K562 (cell line): ENCODE data around the gene ZNF541. TPM values are rescaled to one million over a fixed set of nuclear protein-coding genes. Genes with fewer than 3 reads are reported as not detected.

Source experiments
- ADNP ChIP-seq: fragments of 200-800 bp; sonication (Bioruptor generic); IDR thresholded peaks from 2 replicates; pipeline ENCODE4 v1.6.1; 2016; ENCODE audit warnings: missing genetic modification characterization, missing compliant biosample characterization
- ATF1 ChIP-seq, 2 experiments: fragments of 450-650 bp in 1 of 2; IDR thresholded peaks; 2 replicates each; pipeline ENCODE4 v1.6.1; 2016; ENCODE audit warnings: missing compliant biosample characterization in 1 of 2, missing genetic modification characterization in 1 of 2
- BCL6 ChIP-seq: fragments of 250-450 bp; sonication (Bioruptor Pico); IDR thresholded peaks from 2 replicates; pipeline ENCODE4 v1.4.0; 2020
- BMI1 ChIP-seq: fragments of 150-350 bp; IDR thresholded peaks from 2 replicates; pipeline ENCODE4 v1.6.1; 2014; ENCODE audit warnings: low read length
- C11orf30 ChIP-seq: fragments of 450-650 bp; IDR thresholded peaks from 2 replicates; pipeline ENCODE4 v1.6.1; 2016; ENCODE audit warnings: low read depth, mild to moderate bottlenecking
- CHCHD3 ChIP-seq: fragments of 250-450 bp; sonication (Bioruptor Pico); IDR thresholded peaks from 2 replicates; pipeline ENCODE4 v2.1.2; 2022; ENCODE audit warnings: mild to moderate bottlenecking
- GABPB2 ChIP-seq: fragments of 250-450 bp; sonication (Bioruptor Pico); conservative IDR thresholded peaks from 2 replicates; pipeline ENCODE4 v1.5.1; 2021; ENCODE audit warnings: mild to moderate bottlenecking
- HMGN3 ChIP-seq: IDR thresholded peaks from 2 replicates; pipeline ENCODE4 v1.6.1; 2011; ENCODE audit warnings: borderline replicate concordance, low read depth, mild to moderate bottlenecking, mixed read lengths, low read length; ENCODE audit not compliant: insufficient read length; ENCODE audit errors: extremely low read depth
- NR1H2 ChIP-seq: sonication (generic); formaldehyde crosslinking; IDR thresholded peaks from 2 replicates; pipeline ENCODE4 v1.4.0; 2020; ENCODE audit warnings: mild to moderate bottlenecking, missing genetic modification reagents
- RBM14 ChIP-seq: fragments of 200-400 bp; formaldehyde crosslinking; IDR thresholded peaks from 2 replicates; pipeline ENCODE4 v1.6.1; 2018; ENCODE audit warnings: low read depth, mild to moderate bottlenecking, low read length, moderate library complexity, borderline replicate concordance; ENCODE audit not compliant: insufficient read depth
- SUPT5H ChIP-seq: fragments of 450-650 bp; IDR thresholded peaks from 2 replicates; pipeline ENCODE4 v1.6.1; 2016
- TEAD4 ChIP-seq, 2 experiments: sonication (generic) in 1 of 2; formaldehyde crosslinking in 1 of 2; IDR thresholded peaks; 2 replicates each; pipeline versions ENCODE4 v1.6.1 to v1.8.0; 2012 to 2022; ENCODE audit warnings: borderline replicate concordance in 1 of 2, inconsistent platforms in 1 of 2, low read length in 1 of 2, mild to moderate bottlenecking in 1 of 2, missing genetic modification reagents in 1 of 2
- ZBTB34 ChIP-seq: fragments of 250-450 bp; sonication (Bioruptor Pico); IDR thresholded peaks from 2 replicates; pipeline ENCODE4 v1.8.0; 2021; ENCODE audit warnings: mild to moderate bottlenecking, moderate library complexity
- polyA plus RNA-seq, 8 experiments: library from polyadenylated mRNA; depleted of rRNA in 4 of 8; stranded (reverse) in 5 of 8; unstranded in 3 of 8; fragments of >200 nt; fragmentation: Nextera tagmentation in 2 of 8; fragmentation: Illumina TruSeq in 1 of 8; extraction: Ambion mirVana in 2 of 8; extraction: Trizol in 1 of 8; gene quantifications; 2 replicates each; pipeline versions ENCODE4 v1.2.1 to v1.2.3, GENCODE V29; 2011 to 2014; ENCODE audit warnings: inconsistent platforms in 1 of 8, missing spikeins in 1 of 8
- total RNA-seq, 7 experiments: library from RNA; depleted of rRNA in 6 of 7; stranded (reverse); fragments of >200 nt in 6 of 7; fragmentation: Illumina TruSeq in 2 of 7; extraction: Trizol in 2 of 7; gene quantifications; 2 replicates each; pipeline versions ENCODE4 v1.2.1 to v1.2.3, GENCODE V29; 2011 to 2021; ENCODE audit warnings: low replicate concordance in 1 of 7
- TF ChIP-seq, protein P1 (sequence below): fragments of 200-600 bp; sonication (generic); IDR thresholded peaks from one replicate; pipeline ENCODE4 v1.6.1; 2012; ENCODE audit warnings: mild to moderate bottlenecking, low read depth, low read length, inconsistent platforms

The ZNF541 gene
- total and polyA plus RNA-seq, 9 of the 15 experiments (the other 6 are each of a cell fraction or from before 2014, with no cell fraction given), result 0.04 to 0.11 (median 0.05) TPM; not detected in 1

GRCh38 chr19:47549261-47549862, 23.6 kb downstream of the ZNF541 start (continued):
- TF ChIP-seq, protein P1, sequence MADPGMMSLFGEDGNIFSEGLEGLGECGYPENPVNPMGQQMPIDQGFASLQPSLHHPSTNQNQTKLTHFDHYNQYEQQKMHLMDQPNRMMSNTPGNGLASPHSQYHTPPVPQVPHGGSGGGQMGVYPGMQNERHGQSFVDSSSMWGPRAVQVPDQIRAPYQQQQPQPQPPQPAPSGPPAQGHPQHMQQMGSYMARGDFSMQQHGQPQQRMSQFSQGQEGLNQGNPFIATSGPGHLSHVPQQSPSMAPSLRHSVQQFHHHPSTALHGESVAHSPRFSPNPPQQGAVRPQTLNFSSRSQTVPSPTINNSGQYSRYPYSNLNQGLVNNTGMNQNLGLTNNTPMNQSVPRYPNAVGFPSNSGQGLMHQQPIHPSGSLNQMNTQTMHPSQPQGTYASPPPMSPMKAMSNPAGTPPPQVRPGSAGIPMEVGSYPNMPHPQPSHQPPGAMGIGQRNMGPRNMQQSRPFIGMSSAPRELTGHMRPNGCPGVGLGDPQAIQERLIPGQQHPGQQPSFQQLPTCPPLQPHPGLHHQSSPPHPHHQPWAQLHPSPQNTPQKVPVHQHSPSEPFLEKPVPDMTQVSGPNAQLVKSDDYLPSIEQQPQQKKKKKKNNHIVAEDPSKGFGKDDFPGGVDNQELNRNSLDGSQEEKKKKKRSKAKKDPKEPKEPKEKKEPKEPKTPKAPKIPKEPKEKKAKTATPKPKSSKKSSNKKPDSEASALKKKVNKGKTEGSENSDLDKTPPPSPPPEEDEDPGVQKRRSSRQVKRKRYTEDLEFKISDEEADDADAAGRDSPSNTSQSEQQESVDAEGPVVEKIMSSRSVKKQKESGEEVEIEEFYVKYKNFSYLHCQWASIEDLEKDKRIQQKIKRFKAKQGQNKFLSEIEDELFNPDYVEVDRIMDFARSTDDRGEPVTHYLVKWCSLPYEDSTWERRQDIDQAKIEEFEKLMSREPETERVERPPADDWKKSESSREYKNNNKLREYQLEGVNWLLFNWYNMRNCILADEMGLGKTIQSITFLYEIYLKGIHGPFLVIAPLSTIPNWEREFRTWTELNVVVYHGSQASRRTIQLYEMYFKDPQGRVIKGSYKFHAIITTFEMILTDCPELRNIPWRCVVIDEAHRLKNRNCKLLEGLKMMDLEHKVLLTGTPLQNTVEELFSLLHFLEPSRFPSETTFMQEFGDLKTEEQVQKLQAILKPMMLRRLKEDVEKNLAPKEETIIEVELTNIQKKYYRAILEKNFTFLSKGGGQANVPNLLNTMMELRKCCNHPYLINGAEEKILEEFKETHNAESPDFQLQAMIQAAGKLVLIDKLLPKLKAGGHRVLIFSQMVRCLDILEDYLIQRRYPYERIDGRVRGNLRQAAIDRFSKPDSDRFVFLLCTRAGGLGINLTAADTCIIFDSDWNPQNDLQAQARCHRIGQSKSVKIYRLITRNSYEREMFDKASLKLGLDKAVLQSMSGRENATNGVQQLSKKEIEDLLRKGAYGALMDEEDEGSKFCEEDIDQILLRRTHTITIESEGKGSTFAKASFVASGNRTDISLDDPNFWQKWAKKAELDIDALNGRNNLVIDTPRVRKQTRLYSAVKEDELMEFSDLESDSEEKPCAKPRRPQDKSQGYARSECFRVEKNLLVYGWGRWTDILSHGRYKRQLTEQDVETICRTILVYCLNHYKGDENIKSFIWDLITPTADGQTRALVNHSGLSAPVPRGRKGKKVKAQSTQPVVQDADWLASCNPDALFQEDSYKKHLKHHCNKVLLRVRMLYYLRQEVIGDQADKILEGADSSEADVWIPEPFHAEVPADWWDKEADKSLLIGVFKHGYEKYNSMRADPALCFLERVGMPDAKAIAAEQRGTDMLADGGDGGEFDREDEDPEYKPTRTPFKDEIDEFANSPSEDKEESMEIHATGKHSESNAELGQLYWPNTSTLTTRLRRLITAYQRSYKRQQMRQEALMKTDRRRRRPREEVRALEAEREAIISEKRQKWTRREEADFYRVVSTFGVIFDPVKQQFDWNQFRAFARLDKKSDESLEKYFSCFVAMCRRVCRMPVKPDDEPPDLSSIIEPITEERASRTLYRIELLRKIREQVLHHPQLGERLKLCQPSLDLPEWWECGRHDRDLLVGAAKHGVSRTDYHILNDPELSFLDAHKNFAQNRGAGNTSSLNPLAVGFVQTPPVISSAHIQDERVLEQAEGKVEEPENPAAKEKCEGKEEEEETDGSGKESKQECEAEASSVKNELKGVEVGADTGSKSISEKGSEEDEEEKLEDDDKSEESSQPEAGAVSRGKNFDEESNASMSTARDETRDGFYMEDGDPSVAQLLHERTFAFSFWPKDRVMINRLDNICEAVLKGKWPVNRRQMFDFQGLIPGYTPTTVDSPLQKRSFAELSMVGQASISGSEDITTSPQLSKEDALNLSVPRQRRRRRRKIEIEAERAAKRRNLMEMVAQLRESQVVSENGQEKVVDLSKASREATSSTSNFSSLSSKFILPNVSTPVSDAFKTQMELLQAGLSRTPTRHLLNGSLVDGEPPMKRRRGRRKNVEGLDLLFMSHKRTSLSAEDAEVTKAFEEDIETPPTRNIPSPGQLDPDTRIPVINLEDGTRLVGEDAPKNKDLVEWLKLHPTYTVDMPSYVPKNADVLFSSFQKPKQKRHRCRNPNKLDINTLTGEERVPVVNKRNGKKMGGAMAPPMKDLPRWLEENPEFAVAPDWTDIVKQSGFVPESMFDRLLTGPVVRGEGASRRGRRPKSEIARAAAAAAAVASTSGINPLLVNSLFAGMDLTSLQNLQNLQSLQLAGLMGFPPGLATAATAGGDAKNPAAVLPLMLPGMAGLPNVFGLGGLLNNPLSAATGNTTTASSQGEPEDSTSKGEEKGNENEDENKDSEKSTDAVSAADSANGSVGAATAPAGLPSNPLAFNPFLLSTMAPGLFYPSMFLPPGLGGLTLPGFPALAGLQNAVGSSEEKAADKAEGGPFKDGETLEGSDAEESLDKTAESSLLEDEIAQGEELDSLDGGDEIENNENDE, result no peak
- no peak for TF ChIP-seq ZBTB34 (CRISPR knock-in tag)
- TF ChIP-seq RBM14, result no peak
- no peak for TF ChIP-seq CHCHD3
- TF ChIP-seq NR1H2 (CRISPR knock-in tag), result no peak
- TF ChIP-seq SUPT5H, result no peak
- no peak for TF ChIP-seq C11orf30
- no peak for TF ChIP-seq HMGN3
- TF ChIP-seq BMI1, result no peak
- no peak for TF ChIP-seq BCL6
- TF ChIP-seq TEAD4 (IDR thresholded peaks at IDR 0.05; ENCODE audit: low read length), result no peak
- no peak for TF ChIP-seq TEAD4 (CRISPR knock-in tag; IDR thresholded peaks at IDR 0.05; ENCODE audit: borderline replicate concordance)
- no peak for TF ChIP-seq ATF1 (CRISPR knock-in tag; IDR thresholded peaks at IDR 0.05)
- no peak for TF ChIP-seq ATF1 (tag; IDR thresholded peaks at IDR 0.05)
- TF ChIP-seq GABPB2, result no peak
- no peak for TF ChIP-seq ADNP (tag)
